OCI-LY3 (cell line): Measurements from ENCODE around the gene ACP7.

Experiments used
- EZH2phosphoT487 ChIP-seq: fragments of 200-600 bp; shearing (Covaris generic); IDR thresholded peaks from 2 replicates; pipeline ENCODE4 v1.6.1; 2018; ENCODE audit warnings: antibody characterized with exemption, mixed run types, low read depth
- TF ChIP-seq, protein P1 (sequence below): fragments of 200-600, 300-600 bp; sonication (generic); IDR thresholded peaks from 2 replicates; pipeline ENCODE4 v1.5.1; 2014; ENCODE audit warnings: antibody characterized with exemption, low read length, low read depth

DNA sequence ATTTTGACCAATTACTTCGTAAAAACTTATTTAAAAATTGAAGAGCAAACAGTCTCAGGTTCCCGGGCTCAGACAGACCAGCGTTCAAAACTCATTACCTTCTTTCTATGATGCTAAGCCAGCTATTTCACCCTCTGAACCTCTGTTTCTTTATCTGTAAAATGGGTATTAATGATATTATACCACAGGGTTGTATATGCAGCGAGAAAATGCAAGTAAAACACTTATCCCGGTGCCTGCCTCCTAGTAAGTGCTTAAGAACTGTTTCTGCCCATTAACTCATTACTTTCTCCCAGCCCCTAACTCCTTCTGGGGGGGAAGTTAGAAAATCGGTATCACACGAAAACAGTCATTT is 41.0 kb downstream of the ACP7 start:
- TF ChIP-seq, protein P1, sequence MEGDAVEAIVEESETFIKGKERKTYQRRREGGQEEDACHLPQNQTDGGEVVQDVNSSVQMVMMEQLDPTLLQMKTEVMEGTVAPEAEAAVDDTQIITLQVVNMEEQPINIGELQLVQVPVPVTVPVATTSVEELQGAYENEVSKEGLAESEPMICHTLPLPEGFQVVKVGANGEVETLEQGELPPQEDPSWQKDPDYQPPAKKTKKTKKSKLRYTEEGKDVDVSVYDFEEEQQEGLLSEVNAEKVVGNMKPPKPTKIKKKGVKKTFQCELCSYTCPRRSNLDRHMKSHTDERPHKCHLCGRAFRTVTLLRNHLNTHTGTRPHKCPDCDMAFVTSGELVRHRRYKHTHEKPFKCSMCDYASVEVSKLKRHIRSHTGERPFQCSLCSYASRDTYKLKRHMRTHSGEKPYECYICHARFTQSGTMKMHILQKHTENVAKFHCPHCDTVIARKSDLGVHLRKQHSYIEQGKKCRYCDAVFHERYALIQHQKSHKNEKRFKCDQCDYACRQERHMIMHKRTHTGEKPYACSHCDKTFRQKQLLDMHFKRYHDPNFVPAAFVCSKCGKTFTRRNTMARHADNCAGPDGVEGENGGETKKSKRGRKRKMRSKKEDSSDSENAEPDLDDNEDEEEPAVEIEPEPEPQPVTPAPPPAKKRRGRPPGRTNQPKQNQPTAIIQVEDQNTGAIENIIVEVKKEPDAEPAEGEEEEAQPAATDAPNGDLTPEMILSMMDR = no peak
- no peak for TF ChIP-seq EZH2phosphoT487
